Measurements from ENCODE around the gene HSD17B3. TPM values are rescaled to one million over a fixed set of nuclear protein-coding genes. Genes with fewer than 3 reads are reported as not detected.

The HSD17B3 gene
- total RNA-seq (1.5 TPM), polyA plus RNA-seq (not detected)

- Mint-ChIP-seq H3K4me3 (no peak within 1 kb of the TSS), H3K27ac (no peak within 1 kb of the TSS), H3K4me1 (no peaks in the 10 kb centered on the region), H3K27me3 (peaks cover 10% of the 10 kb centered on the region), H3K36me3 (no peaks in the 10 kb centered on the region), H3K9me3 (peaks cover 0 to 4% (median 0%) of the 10 kb centered on the region in 7 donors)
- no peaks in the 10 kb centered on the region for H3K9me3 ChIP-seq (ENCODE audit: control insufficient read depth in 2 of 2, low read length in 2 of 2)
- no peak for DNase-seq
- no peak within 1 kb of the TSS for H3K4me3 ChIP-seq (ENCODE audit: low read depth, low read length)
- no peak for ATAC-seq (ENCODE audit: low read depth in 2 of 2)
- H3K4me1 ChIP-seq (ENCODE audit: control insufficient read depth, insufficient read depth, low read length, poor library complexity, severe bottlenecking): no peaks in the 10 kb centered on the region
- peaks cover 1% of the 10 kb centered on the region for H3K27me3 ChIP-seq (ENCODE audit: control insufficient read depth, insufficient read depth, low read length)
- no peaks in the 10 kb centered on the region for H3K36me3 ChIP-seq (ENCODE audit: control insufficient read depth, insufficient read depth, low read length)
- no peak within 1 kb of the TSS for H3K27ac ChIP-seq (ENCODE audit: insufficient read depth, low read length, poor library complexity, severe bottlenecking)
Measured at GRCh38 chr9:96302021-96302420, at the start of gene HSD17B3. HSD17B3 (minus strand) TSS chr9:96302176; CDS start chr9:96302104, 72 bp downstream.

DNA sequence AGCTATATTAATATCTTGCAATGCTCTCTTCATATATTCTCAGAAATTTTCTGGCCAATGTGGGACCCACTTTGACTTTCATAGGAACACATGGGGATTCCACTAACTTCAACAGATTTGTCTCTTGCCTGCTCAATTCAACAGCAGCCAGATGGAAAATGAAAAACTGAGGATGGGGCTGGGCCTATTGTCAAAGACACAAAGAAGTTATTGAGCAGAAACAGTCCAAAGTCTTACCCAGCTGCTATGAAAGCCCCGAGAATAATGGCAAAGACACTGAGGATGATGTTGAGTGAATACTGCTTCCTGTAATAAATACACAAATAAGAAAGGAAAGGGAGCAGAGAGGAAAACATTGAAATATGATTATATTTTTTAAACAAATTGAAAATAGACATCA is 48.9 kb upstream of the HSD17B3 start:
- H3K9me3 ChIP-seq (ENCODE audit: control insufficient read depth in 2 of 2, low read length in 2 of 2): no peaks in the 10 kb centered on the region
- Mint-ChIP-seq H3K27me3 (no peaks in the 10 kb centered on the region), H3K9me3 (peaks cover 0 to 6% (median 0%) of the 10 kb centered on the region in 7 donors), H3K36me3 (peaks cover 10% of the 10 kb centered on the region), H3K4me1 (no peaks in the 10 kb centered on the region), H3K27ac (no peak overlapping the region), H3K4me3 (no peak overlapping the region)
- H3K27ac ChIP-seq (ENCODE audit: insufficient read depth, low read length, poor library complexity, severe bottlenecking): no peak overlapping the region
- no peak for ATAC-seq (ENCODE audit: low read depth in 2 of 2)
- no peaks in the 10 kb centered on the region for H3K4me1 ChIP-seq (ENCODE audit: control insufficient read depth, insufficient read depth, low read length, poor library complexity, severe bottlenecking)
- no peak overlapping the region for H3K4me3 ChIP-seq (ENCODE audit: low read depth, low read length)
- no peaks in the 10 kb centered on the region for H3K27me3 ChIP-seq (ENCODE audit: control insufficient read depth, insufficient read depth, low read length)
- peaks cover 6% of the 10 kb centered on the region for H3K36me3 ChIP-seq (ENCODE audit: control insufficient read depth, insufficient read depth, low read length)
- no peak for DNase-seq

DNA sequence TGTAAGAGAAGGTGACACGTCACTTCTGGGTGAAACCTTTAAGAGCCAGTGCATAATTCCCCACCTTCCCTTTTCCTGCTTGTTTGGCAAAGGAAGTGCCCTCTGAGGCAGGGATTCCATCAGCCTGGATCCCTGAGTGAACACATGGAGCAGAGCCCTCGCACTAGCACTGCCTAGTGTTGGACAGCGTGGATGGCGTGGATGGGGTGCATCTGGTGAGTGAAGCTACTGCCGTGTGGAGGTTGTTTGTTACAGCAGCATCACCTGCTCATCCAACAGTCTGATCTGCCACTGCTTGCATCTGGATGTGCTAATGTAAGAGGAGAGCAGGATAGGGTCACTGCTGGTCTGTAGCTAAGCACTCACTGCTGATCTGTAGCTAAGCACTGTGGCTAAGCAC is 46.3 kb upstream of the HSD17B3 start:
- Mint-ChIP-seq H3K27me3 (no peaks in the 10 kb centered on the region), H3K36me3 (peaks cover 6% of the 10 kb centered on the region), H3K4me1 (peaks cover 0 to 4% (median 0%) of the 10 kb centered on the region in 4 donors), H3K27ac (no peak overlapping the region), H3K9me3 (peaks cover 0 to 6% (median 0%) of the 10 kb centered on the region in 7 donors), H3K4me3 (no peak overlapping the region)
- H3K4me1 ChIP-seq (ENCODE audit: control insufficient read depth, insufficient read depth, low read length, poor library complexity, severe bottlenecking): no peaks in the 10 kb centered on the region
- H3K9me3 ChIP-seq (ENCODE audit: control insufficient read depth in 2 of 2, low read length in 2 of 2): no peaks in the 10 kb centered on the region
- no peak overlapping the region for H3K27ac ChIP-seq (ENCODE audit: insufficient read depth, low read length, poor library complexity, severe bottlenecking)
- H3K4me3 ChIP-seq (ENCODE audit: low read depth, low read length): no peak overlapping the region
- ATAC-seq (ENCODE audit: low read depth in 2 of 2) (no peak), DNase-seq (no peak)
- H3K36me3 ChIP-seq (ENCODE audit: control insufficient read depth, insufficient read depth, low read length): peaks cover 2% of the 10 kb centered on the region
- no peaks in the 10 kb centered on the region for H3K27me3 ChIP-seq (ENCODE audit: control insufficient read depth, insufficient read depth, low read length)

GRCh38 chr9:96345551-96345950 is 43.6 kb upstream of the HSD17B3 start:
- Histone ChIP-seq H3K4me3 (ENCODE audit: low read depth, low read length) (no peak overlapping the region), H3K27me3 (ENCODE audit: control insufficient read depth, insufficient read depth, low read length) (no peaks in the 10 kb centered on the region), H3K4me1 (ENCODE audit: control insufficient read depth, insufficient read depth, low read length, poor library complexity, severe bottlenecking) (no peaks in the 10 kb centered on the region), H3K36me3 (ENCODE audit: control insufficient read depth, insufficient read depth, low read length) (peaks cover 2% of the 10 kb centered on the region), H3K27ac (ENCODE audit: insufficient read depth, low read length, poor library complexity, severe bottlenecking) (no peak overlapping the region), H3K9me3 (ENCODE audit: control insufficient read depth in 2 of 2, low read length in 2 of 2) (no peaks in the 10 kb centered on the region)
- peaks cover 6% of the 10 kb centered on the region for H3K36me3 Mint-ChIP-seq
- DNase-seq (no peak), ATAC-seq (ENCODE audit: low read depth in 2 of 2) (no peak)
- no peak overlapping the region for H3K4me3 Mint-ChIP-seq
- peak overlapping the region in 2 of 3 donors; percentile 50 to 65 for H3K27ac Mint-ChIP-seq
- peaks cover 0 to 6% (median 0%) of the 10 kb centered on the region in 7 donors for H3K9me3 Mint-ChIP-seq
- peaks cover 0 to 4% (median 0%) of the 10 kb centered on the region in 4 donors for H3K4me1 Mint-ChIP-seq
- H3K27me3 Mint-ChIP-seq: no peaks in the 10 kb centered on the region

DNA sequence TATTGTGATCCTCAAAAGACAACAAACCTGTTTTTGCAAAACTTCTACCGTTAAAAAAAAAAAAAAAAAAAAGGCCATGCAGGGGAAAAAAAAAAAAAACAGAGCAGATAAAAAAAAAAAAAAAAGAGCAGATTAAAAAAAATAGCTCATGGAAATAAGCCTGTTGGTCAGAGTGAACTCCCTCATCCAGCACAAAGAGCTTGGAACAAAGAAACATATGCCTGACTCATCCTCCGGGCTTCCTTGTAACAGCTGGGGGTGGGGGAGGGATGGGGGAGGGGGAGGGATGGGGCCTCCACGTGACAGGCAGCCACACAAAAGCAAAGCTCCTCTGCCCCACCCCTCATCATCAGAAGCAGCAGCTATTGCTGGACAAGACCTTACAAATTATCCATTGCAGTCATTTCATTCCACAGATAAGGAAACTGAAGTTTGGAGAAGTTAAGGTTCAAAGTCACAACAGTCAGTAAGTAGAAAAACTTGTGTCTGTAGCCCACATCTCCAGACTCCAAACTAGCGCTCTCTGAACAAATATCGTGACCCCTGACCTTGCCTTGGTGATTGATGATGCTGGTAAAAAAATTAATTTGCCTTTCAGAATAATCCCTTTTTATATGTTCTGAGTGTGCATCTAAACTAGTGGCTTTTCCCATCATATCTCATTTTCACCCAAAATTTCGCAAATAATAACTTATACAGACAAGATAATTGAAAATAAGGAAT is 42.6 kb upstream of the HSD17B3 start:
- Histone ChIP-seq H3K27ac (ENCODE audit: insufficient read depth, low read length, poor library complexity, severe bottlenecking) (no peak overlapping the region), H3K4me3 (ENCODE audit: low read depth, low read length) (no peak overlapping the region), H3K4me1 (ENCODE audit: control insufficient read depth, insufficient read depth, low read length, poor library complexity, severe bottlenecking) (no peaks in the 10 kb centered on the region), H3K36me3 (ENCODE audit: control insufficient read depth, insufficient read depth, low read length) (peaks cover 2% of the 10 kb centered on the region), H3K9me3 (ENCODE audit: control insufficient read depth in 2 of 2, low read length in 2 of 2) (no peaks in the 10 kb centered on the region), H3K27me3 (ENCODE audit: control insufficient read depth, insufficient read depth, low read length) (no peaks in the 10 kb centered on the region)
- H3K4me1 Mint-ChIP-seq: peaks cover 0 to 4% (median 0%) of the 10 kb centered on the region in 4 donors
- H3K27ac Mint-ChIP-seq: no peak overlapping the region
- H3K36me3 Mint-ChIP-seq: peaks cover 10% of the 10 kb centered on the region
- no peak for ATAC-seq (ENCODE audit: low read depth in 2 of 2)
- DNase-seq: no peak
- H3K9me3 Mint-ChIP-seq: peaks cover 0 to 6% (median 0%) of the 10 kb centered on the region in 7 donors
- H3K27me3 Mint-ChIP-seq: no peaks in the 10 kb centered on the region
- H3K4me3 Mint-ChIP-seq: no peak overlapping the region

- DNase-seq (no peak), ATAC-seq (ENCODE audit: low read depth in 2 of 2) (no peak)
- Histone ChIP-seq H3K27me3 (ENCODE audit: control insufficient read depth, insufficient read depth, low read length) (no peaks in the 10 kb centered on the region), H3K36me3 (ENCODE audit: control insufficient read depth, insufficient read depth, low read length) (no peaks in the 10 kb centered on the region), H3K9me3 (ENCODE audit: control insufficient read depth in 2 of 2, low read length in 2 of 2) (no peaks in the 10 kb centered on the region), H3K27ac (ENCODE audit: insufficient read depth, low read length, poor library complexity, severe bottlenecking) (no peak overlapping the region), H3K4me1 (ENCODE audit: control insufficient read depth, insufficient read depth, low read length, poor library complexity, severe bottlenecking) (no peaks in the 10 kb centered on the region), H3K4me3 (ENCODE audit: low read depth, low read length) (no peak overlapping the region)
- H3K36me3 Mint-ChIP-seq: peaks cover 10% of the 10 kb centered on the region
- peaks cover 0 to 6% (median 0%) of the 10 kb centered on the region in 7 donors for H3K9me3 Mint-ChIP-seq
- H3K27ac Mint-ChIP-seq: no peak overlapping the region
- no peaks in the 10 kb centered on the region for H3K27me3 Mint-ChIP-seq
- no peak overlapping the region for H3K4me3 Mint-ChIP-seq
- H3K4me1 Mint-ChIP-seq: peaks cover 0 to 4% (median 0%) of the 10 kb centered on the region in 4 donors
Measured at GRCh38 chr9:96343515-96344360, 41.8 kb upstream of the HSD17B3 start.

- ATAC-seq (ENCODE audit: low read depth in 2 of 2) (no peak), DNase-seq (no peak)
- Histone ChIP-seq H3K9me3 (ENCODE audit: control insufficient read depth in 2 of 2, low read length in 2 of 2) (no peaks in the 10 kb centered on the region), H3K4me3 (ENCODE audit: low read depth, low read length) (no peak overlapping the region), H3K27me3 (ENCODE audit: control insufficient read depth, insufficient read depth, low read length) (no peaks in the 10 kb centered on the region), H3K4me1 (ENCODE audit: control insufficient read depth, insufficient read depth, low read length, poor library complexity, severe bottlenecking) (no peaks in the 10 kb centered on the region), H3K36me3 (ENCODE audit: control insufficient read depth, insufficient read depth, low read length) (no peaks in the 10 kb centered on the region), H3K27ac (ENCODE audit: insufficient read depth, low read length, poor library complexity, severe bottlenecking) (no peak overlapping the region)
- Mint-ChIP-seq H3K9me3 (no peaks in the 10 kb centered on the region), H3K27ac (no peak overlapping the region), H3K4me3 (no peak overlapping the region), H3K4me1 (peaks cover 0 to 4% (median 0%) of the 10 kb centered on the region in 4 donors), H3K27me3 (no peaks in the 10 kb centered on the region), H3K36me3 (peaks cover 4% of the 10 kb centered on the region)
Measured at GRCh38 chr9:96342571-96343245, 40.7 kb upstream of the HSD17B3 start.

Measured in CD4-positive, CD25-positive, alpha-beta regulatory T cell (primary cell).